Measurements from ENCODE around the gene MMP25.

MMP25 gene

DNA sequence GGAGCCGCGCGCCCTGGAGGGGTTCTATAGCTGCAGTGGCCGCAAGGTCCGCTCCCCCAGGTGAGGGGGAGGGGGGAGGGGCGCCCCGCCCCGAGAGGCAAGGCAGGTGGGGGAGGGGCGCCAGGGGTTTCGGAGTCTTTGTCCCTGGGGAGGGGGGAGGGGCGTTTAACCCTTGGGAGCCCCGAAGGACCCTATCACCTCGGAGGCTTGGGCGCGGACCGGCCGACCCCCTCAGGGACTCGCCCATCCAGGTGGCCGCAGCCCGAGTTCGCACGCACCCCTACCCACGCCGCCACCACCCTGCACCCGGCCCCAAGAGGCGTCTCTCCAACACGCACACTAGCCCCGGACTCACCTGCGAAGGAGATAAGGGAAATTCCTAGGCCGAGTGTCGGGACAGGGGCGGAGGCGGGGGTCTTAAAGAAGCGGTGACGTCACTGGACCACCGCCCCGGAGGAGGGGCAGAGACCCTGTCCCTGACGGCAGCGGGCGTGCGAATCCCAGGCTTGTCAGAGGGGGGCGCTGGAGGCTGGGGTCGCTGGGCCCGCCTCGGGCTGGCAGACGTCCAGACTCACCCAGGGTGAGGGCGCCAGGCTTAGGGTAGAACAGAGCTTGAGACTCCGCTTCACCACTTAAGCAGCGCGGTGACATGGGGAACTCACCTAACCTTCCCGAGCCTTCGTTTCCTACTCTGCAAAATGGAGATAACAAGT is 28.4 kb upstream of the MMP25 start, which contains the start of gene CLDN6:
Gene CLDN6, minus strand, starts transcription at position 390 of the 713 bp plus-strand sequence. CDS start 2,162 bp downstream, outside the sequence.
- DNase-seq (ENCODE audit: low spot score), result no peak

GRCh38 chr16:3019594-3020246 is 26.6 kb upstream of the MMP25 start:
- DNase-seq (ENCODE audit: low spot score), result no peak

DNA sequence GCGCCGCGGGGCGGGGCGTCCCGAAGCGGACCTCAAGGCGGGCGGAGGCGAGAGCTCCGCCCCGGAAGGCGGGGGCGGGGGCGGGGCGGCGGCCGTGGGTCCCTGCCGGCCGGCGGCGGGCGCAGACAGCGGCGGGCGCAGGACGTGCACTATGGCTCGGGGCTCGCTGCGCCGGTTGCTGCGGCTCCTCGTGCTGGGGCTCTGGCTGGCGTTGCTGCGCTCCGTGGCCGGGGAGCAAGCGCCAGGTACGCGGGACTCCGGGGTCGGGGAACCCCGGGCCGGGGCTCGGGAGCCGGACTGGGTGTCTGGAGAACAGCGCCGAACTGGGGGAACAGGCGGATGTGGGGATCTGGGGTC is 26.1 kb upstream of the MMP25 start, which contains the start of gene TNFRSF12A:
Gene TNFRSF12A, plus strand, starts transcription at position 122 of the 357 bp plus-strand sequence. Its CDS starts 30 bp downstream, at position 152.
- peak; percentile 91 for DNase-seq (ENCODE audit: low spot score)

DNA sequence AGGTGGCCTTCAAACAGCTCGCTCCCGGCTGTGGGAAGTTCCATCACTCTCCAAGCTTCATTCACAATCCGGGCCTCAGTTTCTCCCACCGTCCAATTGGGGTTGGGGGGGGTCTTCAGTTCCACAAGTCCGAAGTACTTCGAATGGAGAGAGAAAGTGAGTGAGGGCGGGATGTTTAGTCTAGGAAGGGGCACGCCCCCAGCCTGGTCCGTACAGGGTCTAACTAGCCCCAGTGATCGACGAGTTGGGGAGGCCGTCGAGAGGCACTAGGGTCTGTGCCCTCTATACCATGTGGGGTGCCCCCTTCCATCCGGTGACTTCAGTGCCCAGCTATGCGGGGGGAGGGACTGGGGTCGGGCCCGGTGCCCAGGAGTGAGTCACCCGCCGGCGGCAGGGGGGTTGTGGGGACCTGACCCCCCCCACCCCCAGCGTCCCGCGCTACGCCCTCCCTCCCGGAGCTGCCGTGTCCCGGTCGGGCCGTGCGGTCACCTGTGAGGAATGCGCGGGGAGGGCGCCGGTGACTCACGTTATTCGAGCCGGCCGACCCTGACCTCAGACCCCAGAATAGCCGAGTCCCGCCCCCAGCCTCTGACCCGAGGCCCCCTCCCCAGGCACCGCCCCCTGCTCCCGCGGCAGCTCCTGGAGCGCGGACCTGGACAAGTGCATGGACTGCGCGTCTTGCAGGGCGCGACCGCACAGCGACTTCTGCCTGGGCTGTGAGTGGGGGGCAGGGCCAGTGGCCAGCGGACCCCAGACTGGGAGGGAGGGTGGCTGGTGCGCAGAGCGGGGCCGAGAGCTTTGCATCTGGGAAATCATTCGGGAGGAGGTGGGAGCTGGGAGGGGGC is 25.5 kb upstream of the MMP25 start:
- DNase-seq (ENCODE audit: low spot score), result peak; percentile 95

GRCh38 chr16:3021449-3022207 is 24.7 kb upstream of the MMP25 start:
- peak; percentile 78 for DNase-seq (ENCODE audit: low spot score)

- peak; percentile 89 for DNase-seq (ENCODE audit: low spot score)
These were observed 24.1 kb upstream of the MMP25 start for GRCh38 chr16:3022208-3022683.

DNA sequence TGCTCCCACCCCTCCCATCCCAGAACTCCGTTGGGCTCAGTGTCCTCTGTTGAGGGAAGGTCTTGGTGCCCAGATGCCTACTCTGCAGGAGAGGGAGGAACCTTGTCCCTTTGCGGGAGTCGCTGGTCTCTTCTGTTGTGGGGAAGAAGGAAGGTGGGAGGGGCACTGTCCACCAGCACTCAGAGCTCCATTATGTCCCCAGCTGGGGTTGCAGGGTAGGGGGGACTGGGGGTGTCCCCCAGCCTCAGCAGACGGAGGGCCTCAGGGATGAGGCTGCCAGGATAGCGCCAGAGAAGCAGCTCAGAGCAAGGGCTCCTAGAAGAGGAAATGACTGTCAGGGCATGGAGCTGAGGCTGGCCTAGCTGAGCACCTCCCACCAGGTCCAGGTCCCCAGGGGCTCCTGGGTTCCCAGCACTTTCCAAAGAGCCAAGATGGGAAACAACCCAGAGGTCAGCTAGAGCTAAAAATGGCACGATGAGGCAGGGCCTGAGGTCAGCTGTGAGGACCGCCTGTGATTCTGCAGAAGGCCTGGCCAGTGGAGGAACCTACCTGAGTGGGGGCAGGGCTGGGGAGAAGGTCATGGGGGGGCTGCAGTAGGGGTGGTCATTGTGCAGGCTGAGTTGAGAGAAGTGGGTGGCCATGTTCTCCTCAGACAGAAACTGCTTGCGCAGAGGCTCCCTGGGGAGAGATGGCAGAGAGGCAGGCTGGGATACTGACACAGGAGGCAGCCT is 23.5 kb upstream of the MMP25 start:
- DNase-seq (ENCODE audit: low spot score), result peak; percentile 19

GRCh38 chr16:3023415-3023668 is 23.0 kb upstream of the MMP25 start:
- DNase-seq (ENCODE audit: low spot score), result peak; percentile 64

- peak; percentile 79 for DNase-seq (ENCODE audit: low spot score)
These were observed 22.5 kb upstream of the MMP25 start, which contains the start of the genes HCFC1R1 and THOC6 for GRCh38 chr16:3023669-3024478. HCFC1R1 (minus strand) TSS chr16:3023942; CDS start chr16:3023941, 1 bp downstream. THOC6 (plus strand) TSS chr16:3024035; CDS start chr16:3024327, 292 bp downstream.

- DNase-seq (ENCODE audit: low spot score), result no peak
These were observed 21.0 kb upstream of the MMP25 start for GRCh38 chr16:3025032-3026002.

DNA sequence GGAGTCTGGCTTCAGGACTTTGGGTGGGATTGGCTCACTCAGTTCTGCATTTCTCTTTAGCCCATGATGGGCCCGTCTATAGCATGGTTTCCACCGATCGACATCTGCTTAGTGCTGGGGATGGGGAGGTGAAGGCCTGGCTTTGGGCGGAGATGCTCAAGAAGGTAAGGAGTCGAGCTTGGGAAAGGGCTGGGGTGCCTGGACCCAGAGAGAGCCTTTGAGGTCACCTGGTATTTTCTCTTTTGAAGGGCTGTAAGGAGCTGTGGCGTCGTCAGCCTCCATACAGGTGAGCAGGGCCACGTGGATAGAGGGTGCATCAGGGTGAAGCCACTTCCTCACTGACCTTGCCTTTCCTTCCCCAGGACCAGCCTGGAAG is 20.4 kb upstream of the MMP25 start:
- no peak for DNase-seq (ENCODE audit: low spot score)

DNA sequence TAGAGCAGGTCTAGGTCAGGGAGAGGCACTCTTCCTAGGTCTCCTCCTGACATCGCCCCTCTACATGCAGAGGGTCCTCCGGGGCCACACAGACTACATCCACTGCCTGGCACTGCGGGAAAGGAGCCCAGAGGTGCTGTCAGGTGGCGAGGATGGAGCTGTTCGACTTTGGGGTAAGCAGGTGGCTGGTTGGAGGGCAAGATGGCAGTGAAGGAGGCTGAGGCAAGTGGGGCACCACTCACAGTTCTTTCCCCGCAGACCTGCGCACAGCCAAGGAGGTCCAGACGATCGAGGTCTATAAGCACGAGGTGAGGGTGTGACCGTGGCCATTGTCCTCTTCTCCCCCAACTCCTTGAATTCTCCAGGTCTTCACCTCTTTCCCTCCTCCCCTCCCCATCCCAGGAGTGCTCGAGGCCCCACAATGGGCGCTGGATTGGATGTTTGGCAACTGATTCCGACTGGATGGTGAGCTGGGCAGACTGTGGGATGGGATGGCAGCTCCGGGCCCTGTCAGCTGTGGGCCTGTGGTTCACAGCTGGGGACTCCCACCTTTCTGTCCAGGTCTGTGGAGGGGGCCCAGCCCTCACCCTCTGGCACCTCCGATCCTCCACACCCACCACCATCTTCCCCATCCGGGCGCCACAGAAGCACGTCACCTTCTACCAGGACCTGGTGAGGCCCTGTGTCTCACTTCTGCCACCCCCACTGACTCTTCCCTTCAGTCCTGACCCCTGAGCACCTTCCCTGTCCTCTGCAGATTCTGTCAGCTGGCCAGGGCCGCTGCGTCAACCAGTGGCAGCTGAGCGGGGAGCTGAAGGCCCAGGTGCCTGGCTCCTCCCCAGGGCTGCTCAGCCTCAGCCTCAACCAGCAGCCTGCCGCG is 19.5 kb upstream of the MMP25 start:
- no peak for DNase-seq (ENCODE audit: low spot score)

GRCh38 chr16:3027489-3027795 is 18.9 kb upstream of the MMP25 start:
- DNase-seq (ENCODE audit: low spot score), result no peak

GRCh38 chr16:3027983-3028715 is 18.2 kb upstream of the MMP25 start:
- DNase-seq (ENCODE audit: low spot score), result peak; percentile 63

- DNase-seq (ENCODE audit: low spot score), result no peak
These were observed 17.5 kb upstream of the MMP25 start for GRCh38 chr16:3028716-3029319.

- DNase-seq (ENCODE audit: low spot score), result peak; percentile 53
These were observed 16.7 kb upstream of the MMP25 start for GRCh38 chr16:3029491-3030221.
